ENCODE measurements around the gene KAT2A. TPM values are rescaled to one million over a fixed set of nuclear protein-coding genes. Genes with fewer than 3 reads are reported as not detected.

Gene KAT2A
- total RNA-seq, 1 experiment from 2014 or later = 94.7 TPM

- Mint-ChIP-seq H3K27me3 (ENCODE audit: unreplicated experiment) (no peaks in the 10 kb centered on the region), H3K36me3 (ENCODE audit: insufficient read depth, unreplicated experiment) (peaks cover 56% of the 10 kb centered on the region), H3K9me3 (ENCODE audit: low read depth, unreplicated experiment) (no peaks in the 10 kb centered on the region), H3K4me3 (ENCODE audit: low read depth, unreplicated experiment) (no peak overlapping the region), H3K27ac (ENCODE audit: unreplicated experiment) (no peak overlapping the region), H3K4me1 (ENCODE audit: low read depth, unreplicated experiment) (peaks cover 7% of the 10 kb centered on the region)
- CTCF ChIA-PET = interaction anchor here (1.1 to 1.9 kb wide), 4 partner anchors 31 to 152 kb away, joined by 3 to 6 read pairs (median 3); partner anchors contain the start of gene DNAJC7
- no peak for TF ChIP-seq CTCF (IDR thresholded peaks at IDR 0.05; ENCODE audit: unreplicated experiment)
- intact Hi-C loops (cut with micrococcal nuclease; ENCODE audit: unreplicated experiment) = loop anchor here (10.0 kb wide), 1 partner anchor 294 kb away; no protein-coding TSS in a partner anchor
- no peak for DNase-seq
- BruUV-seq (replicated peaks) = no TSS peak
Measured at GRCh38 chr17:42111265-42111636, 9.9 kb downstream of the KAT2A start.

GRCh38 chr17:42110301-42111264 is 10.6 kb downstream of the KAT2A start:
- no peak overlapping the region for H3K27ac Mint-ChIP-seq (ENCODE audit: unreplicated experiment)
- no peaks in the 10 kb centered on the region for H3K9me3 Mint-ChIP-seq (ENCODE audit: low read depth, unreplicated experiment)
- no peak for DNase-seq
- intact Hi-C loops (cut with micrococcal nuclease; ENCODE audit: unreplicated experiment) = loop anchor here (10.0 kb wide), 1 partner anchor 294 kb away; no protein-coding TSS in a partner anchor
- H3K4me3 Mint-ChIP-seq (ENCODE audit: low read depth, unreplicated experiment) = no peak overlapping the region
- no TSS peak for BruUV-seq (replicated peaks)
- peaks cover 50% of the 10 kb centered on the region for H3K36me3 Mint-ChIP-seq (ENCODE audit: insufficient read depth, unreplicated experiment)
- TF ChIP-seq CTCF (IDR thresholded peaks at IDR 0.05; ENCODE audit: unreplicated experiment) = no peak
- CTCF ChIA-PET = interaction anchor here (0.6 to 1.2 kb wide), 2 partner anchors 30 to 1427 kb away, joined by 3 read pairs; no protein-coding TSS in a partner anchor
- peaks cover 7% of the 10 kb centered on the region for H3K4me1 Mint-ChIP-seq (ENCODE audit: low read depth, unreplicated experiment)
- no peaks in the 10 kb centered on the region for H3K27me3 Mint-ChIP-seq (ENCODE audit: unreplicated experiment)

- CTCF ChIA-PET = interaction anchor here (0.5 kb wide), 1 partner anchor 26 kb away, joined by 3 read pairs; no protein-coding TSS in a partner anchor
- no peaks in the 10 kb centered on the region for H3K9me3 Mint-ChIP-seq (ENCODE audit: low read depth, unreplicated experiment)
- H3K27ac Mint-ChIP-seq (ENCODE audit: unreplicated experiment) = no peak overlapping the region
- no peaks in the 10 kb centered on the region for H3K27me3 Mint-ChIP-seq (ENCODE audit: unreplicated experiment)
- H3K4me1 Mint-ChIP-seq (ENCODE audit: low read depth, unreplicated experiment) = peaks cover 7% of the 10 kb centered on the region
- H3K36me3 Mint-ChIP-seq (ENCODE audit: insufficient read depth, unreplicated experiment) = peaks cover 36% of the 10 kb centered on the region
- BruUV-seq (replicated peaks) = no TSS peak
- no peak for TF ChIP-seq CTCF (IDR thresholded peaks at IDR 0.05; ENCODE audit: unreplicated experiment)
- no peak for DNase-seq
- intact Hi-C loops (cut with micrococcal nuclease; ENCODE audit: unreplicated experiment) = no loop called here
- H3K4me3 Mint-ChIP-seq (ENCODE audit: low read depth, unreplicated experiment) = no peak overlapping the region
Measured at GRCh38 chr17:42109086-42109485, 12.1 kb downstream of the KAT2A start.

GRCh38 chr17:42107597-42108576 is 13.3 kb downstream of the KAT2A start:
- H3K4me3 Mint-ChIP-seq (ENCODE audit: low read depth, unreplicated experiment) = no peak overlapping the region
- intact Hi-C loops (cut with micrococcal nuclease; ENCODE audit: unreplicated experiment) = no loop called here
- no peak for TF ChIP-seq CTCF (IDR thresholded peaks at IDR 0.05; ENCODE audit: unreplicated experiment)
- H3K4me1 Mint-ChIP-seq (ENCODE audit: low read depth, unreplicated experiment) = peaks cover 7% of the 10 kb centered on the region
- CTCF ChIA-PET = interaction anchor here (0.6 kb wide), 1 partner anchor 242 kb away, joined by 3 read pairs; the partner anchor contains the start of gene KLHL11
- peak; percentile 41 for DNase-seq
- H3K27ac Mint-ChIP-seq (ENCODE audit: unreplicated experiment) = no peak overlapping the region
- no peaks in the 10 kb centered on the region for H3K27me3 Mint-ChIP-seq (ENCODE audit: unreplicated experiment)
- peaks cover 26% of the 10 kb centered on the region for H3K36me3 Mint-ChIP-seq (ENCODE audit: insufficient read depth, unreplicated experiment)
- BruUV-seq (replicated peaks) = no TSS peak
- H3K9me3 Mint-ChIP-seq (ENCODE audit: low read depth, unreplicated experiment) = no peaks in the 10 kb centered on the region
